Activated CD4-positive, alpha-beta T cell treated with anti-CD3 and anti-CD28 coated beads for 48 hours (primary cell): Measurements from ENCODE around the gene SLC44A5.
"Not testable (repeated sequence)": the region's sequence is repeated elsewhere in the genome, so short reads cannot be mapped to it uniquely, and the experiment has no call there.

Experiments used
- DNase-seq: peaks from one replicate; pipeline ENCODE4 v3.0.0-alpha.2; 2020

SLC44A5 gene

GRCh38 chr1:75263616-75264015, 347.3 kb downstream of the SLC44A5 start:
- not testable (repeated sequence) for DNase-seq

- DNase-seq, result not testable (repeated sequence)
Measured at GRCh38 chr1:75261946-75262345, 349.0 kb downstream of the SLC44A5 start.

- no peak for DNase-seq
Measured at GRCh38 chr1:75258351-75258750, 352.6 kb downstream of the SLC44A5 start.

DNA sequence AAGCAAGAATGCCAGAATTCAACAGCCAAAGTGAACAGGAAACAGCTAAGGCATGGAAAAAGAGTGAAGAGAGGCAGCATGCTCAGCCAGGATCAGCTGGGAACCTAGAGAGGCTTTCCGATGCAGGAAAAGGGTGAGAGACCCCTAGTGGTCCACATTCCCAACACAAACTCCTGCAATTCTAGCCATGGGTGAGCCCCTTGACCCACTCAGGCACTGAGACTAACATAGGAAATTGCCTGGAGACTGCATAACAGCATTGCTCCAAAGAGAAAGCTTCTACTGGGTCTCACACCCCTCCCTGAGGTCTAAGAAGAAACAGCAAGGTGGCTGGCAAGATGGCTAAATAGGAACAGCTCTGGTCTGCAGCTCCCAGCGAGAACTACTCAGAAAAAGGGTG, 353.5 kb downstream of the SLC44A5 start:
- DNase-seq, result no peak

- DNase-seq, result not testable (repeated sequence)
Measured at GRCh38 chr1:75250114-75250513, 360.8 kb downstream of the SLC44A5 start.

- no peak for DNase-seq
Measured at GRCh38 chr1:75245239-75245638, 365.7 kb downstream of the SLC44A5 start.

GRCh38 chr1:75243124-75243523, 367.8 kb downstream of the SLC44A5 start:
- DNase-seq, result no peak

DNA sequence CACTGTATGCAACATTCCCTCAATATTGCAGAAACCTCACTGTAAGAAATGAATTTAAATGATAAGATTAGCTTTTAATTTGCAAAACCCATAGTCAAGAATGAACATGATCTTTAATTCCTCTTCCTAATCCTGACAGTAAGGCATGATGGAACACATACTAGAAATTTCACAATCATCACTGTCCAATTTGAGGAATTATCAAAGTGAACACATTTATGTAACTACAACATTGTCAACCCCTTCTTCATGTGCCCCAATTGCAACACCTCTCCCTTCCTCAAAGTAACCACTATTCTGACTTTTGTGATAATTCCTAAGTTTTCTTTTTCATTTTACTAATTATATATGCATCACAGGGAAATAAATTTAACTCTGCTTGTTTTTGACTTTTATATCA, 373.6 kb downstream of the SLC44A5 start:
- DNase-seq, result no peak

DNA sequence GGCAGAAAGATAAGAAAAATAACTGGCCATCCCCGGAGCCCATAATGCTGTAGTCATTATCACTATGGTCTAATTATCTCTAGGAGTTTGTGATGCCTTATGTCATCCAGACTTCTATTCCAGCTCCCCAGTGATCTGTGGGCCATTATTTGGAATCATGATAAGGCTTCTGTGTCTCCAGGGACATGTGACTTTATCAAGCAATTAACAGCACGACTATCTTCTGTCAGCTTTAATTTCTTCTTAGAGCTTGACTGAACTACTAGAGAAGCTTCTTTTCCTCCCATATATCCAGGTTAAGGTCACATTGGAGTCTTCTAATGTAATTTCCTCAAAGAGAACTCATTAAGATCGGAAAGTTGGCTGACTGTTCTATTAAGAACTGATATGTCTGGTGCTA, 376.4 kb downstream of the SLC44A5 start:
- no peak for DNase-seq

DNA sequence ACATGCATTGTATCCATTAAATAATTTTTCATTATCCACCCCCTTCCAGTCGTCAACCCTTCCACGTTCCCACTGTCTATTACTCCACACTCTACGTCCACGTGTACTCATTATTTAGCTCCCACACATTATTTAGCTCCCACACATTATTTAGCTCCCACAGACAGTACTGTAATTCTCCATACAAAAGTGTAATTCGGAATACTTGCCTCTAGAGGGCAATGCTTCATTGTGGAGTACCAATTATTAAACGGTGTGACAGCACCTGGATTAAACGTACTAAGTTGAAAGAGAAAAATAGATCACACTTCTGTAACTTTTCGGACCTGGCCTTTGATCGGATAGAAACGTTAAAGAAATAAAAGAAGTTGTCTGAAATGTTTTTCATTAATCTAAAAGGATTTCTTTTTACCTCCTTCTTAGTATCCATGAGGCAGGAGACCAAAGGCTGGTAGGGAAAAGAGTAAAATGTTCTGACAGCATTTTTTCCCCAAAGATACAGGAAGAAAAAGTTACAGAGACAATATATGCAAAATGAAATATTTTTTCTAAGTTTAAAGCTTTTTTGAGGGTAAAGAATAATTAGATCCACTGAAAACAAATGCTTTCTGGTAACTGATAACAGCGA, 377.5 kb downstream of the SLC44A5 start:
- no peak for DNase-seq

- no peak for DNase-seq
Measured at GRCh38 chr1:75220072-75220471, 390.8 kb downstream of the SLC44A5 start.

GRCh38 chr1:75214017-75214416, 396.9 kb downstream of the SLC44A5 start:
- no peak for DNase-seq

DNA sequence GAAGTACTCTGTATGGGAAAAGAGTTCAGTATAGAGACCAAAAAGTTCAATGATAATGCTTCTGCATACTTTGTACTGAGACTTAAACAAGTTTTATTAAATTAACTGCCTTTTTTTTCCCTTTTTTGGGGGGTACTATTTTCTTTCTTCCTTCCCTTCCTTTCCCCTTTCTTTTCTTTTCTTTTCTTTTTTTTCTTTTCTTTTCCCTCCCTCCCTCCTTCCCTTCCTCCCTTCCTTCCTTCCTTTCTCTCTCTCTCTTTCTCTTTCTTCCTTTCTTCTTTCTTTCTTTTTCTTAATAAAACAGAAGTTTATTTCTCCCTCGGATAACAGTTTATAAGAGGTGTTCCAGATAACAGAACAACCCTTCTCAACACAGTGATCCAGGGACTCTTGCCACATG, 399.3 kb downstream of the SLC44A5 start:
- DNase-seq, result no peak

DNA sequence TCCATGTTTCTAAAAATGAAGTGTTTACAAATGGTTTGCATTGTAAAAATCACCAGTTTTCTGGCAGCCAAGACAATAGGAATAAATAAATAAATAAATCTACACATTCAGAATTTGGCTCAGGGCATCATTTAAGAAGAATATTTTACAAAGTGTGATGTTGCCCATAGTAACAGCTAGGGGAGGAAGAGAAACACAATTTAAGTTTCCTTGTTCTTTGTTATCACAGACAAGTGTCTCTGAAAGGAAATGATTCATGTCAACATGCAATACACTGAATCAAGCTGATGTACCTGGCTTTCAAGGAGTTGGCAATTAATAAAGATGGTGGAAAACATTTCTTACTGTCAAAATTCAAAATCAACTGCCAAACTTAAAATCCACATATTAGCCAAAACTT, 402.1 kb downstream of the SLC44A5 start:
- DNase-seq, result no peak

- DNase-seq, result no peak
Measured at GRCh38 chr1:75203415-75204277, 407.3 kb downstream of the SLC44A5 start.

- no peak for DNase-seq
Measured at GRCh38 chr1:75202751-75203150, 408.2 kb downstream of the SLC44A5 start.

GRCh38 chr1:75198761-75199160, 412.2 kb downstream of the SLC44A5 start:
- no peak for DNase-seq

DNA sequence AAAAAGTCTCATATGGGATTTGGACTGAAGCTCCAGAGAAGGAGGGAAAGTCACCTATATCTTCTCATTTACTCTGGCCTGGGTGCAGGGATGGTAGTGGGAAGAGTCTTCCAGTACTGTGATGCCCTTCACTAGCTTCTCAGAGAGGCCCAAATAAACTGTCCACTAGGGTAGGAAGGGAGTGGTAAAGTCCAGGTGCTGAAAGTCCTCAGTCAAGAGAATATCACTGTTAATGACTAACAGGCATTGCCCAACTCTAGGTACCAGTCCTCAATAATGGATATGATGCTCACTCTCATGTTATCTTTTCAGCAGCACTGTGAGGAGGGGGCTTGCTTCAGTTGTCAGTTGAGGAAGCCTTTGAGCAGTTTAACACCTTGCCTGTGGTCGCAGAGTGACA, 412.8 kb downstream of the SLC44A5 start:
- no peak for DNase-seq

DNA sequence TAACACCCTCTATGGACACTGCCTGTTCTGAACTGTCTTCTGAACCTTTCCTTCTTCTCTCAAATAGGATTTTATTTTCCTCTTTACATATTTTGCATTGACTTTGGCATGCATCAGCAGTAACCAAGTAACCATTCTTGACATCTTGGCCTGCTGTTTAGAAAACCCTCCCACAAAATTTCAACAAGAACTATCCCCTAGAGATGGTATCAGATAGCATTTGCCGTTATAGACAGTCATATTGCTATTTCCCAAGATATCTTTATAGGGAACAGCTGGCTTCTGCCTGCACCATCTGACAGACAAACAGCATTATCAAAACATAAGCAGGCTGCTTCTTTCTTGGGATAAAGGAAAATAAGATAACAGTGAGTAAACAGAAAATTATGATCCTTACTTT, 422.0 kb downstream of the SLC44A5 start:
- no peak for DNase-seq

- not testable (repeated sequence) for DNase-seq
Measured at GRCh38 chr1:75181214-75181955, 429.5 kb downstream of the SLC44A5 start.

GRCh38 chr1:75174031-75174760, 436.7 kb downstream of the SLC44A5 start:
- DNase-seq, result no peak

DNA sequence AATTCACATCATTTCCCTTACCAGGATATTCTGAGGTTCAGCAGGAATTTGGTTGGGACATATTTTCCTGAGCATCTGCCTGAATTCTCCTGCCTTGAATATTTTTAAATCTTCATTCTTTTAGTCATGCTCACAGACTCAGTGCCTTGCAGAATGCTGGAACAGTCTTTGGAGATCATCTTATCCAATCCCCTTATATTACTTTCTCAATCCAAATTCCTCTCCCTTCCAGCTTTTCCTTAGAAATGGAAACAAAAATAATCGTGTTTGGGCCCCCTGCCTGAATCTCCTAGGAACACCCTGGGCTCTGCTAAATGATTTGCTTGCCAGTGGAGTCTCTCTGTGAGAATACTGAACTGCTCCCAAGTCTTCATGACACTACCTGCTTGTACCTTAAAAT, 438.4 kb downstream of the SLC44A5 start:
- DNase-seq, result no peak

- DNase-seq, result no peak
Measured at GRCh38 chr1:75171876-75172275, 439.0 kb downstream of the SLC44A5 start.
